Measurements from ENCODE around the gene DFFA. TPM values are rescaled to one million over a fixed set of nuclear protein-coding genes. Genes with fewer than 3 reads are reported as not detected.
"Not testable (repeated sequence)": the region's sequence is repeated elsewhere in the genome, so short reads cannot be mapped to it uniquely, and the experiment has no call there.

The DFFA gene
- total RNA-seq, 1 donor from 2014 or later = 17.2 TPM

GRCh38 chr1:10467078-10467477 is 5.3 kb downstream of the DFFA start:
- DNase-seq (ENCODE audit: low read depth) = no peak

GRCh38 chr1:10459184-10459583 is 13.1 kb downstream of the DFFA start:
- DNase-seq (ENCODE audit: low read depth) = peak; percentile 28

GRCh38 chr1:10457875-10458274 is 14.5 kb downstream of the DFFA start:
- DNase-seq (ENCODE audit: low read depth) = no peak

GRCh38 chr1:10457462-10457861 is 14.9 kb downstream of the DFFA start:
- not testable (repeated sequence) for DNase-seq (ENCODE audit: low read depth)

- peak; percentile 56 for DNase-seq (ENCODE audit: low read depth)
Measured at GRCh38 chr1:10456661-10457060, 15.7 kb downstream of the DFFA start.

GRCh38 chr1:10456048-10456447 is 16.3 kb downstream of the DFFA start:
- no peak for DNase-seq (ENCODE audit: low read depth)

GRCh38 chr1:10451287-10451686 is 21.0 kb downstream of the DFFA start:
- no peak for DNase-seq (ENCODE audit: low read depth)

GRCh38 chr1:10450836-10451235 is 21.5 kb downstream of the DFFA start:
- no peak for DNase-seq (ENCODE audit: low read depth)

DNA sequence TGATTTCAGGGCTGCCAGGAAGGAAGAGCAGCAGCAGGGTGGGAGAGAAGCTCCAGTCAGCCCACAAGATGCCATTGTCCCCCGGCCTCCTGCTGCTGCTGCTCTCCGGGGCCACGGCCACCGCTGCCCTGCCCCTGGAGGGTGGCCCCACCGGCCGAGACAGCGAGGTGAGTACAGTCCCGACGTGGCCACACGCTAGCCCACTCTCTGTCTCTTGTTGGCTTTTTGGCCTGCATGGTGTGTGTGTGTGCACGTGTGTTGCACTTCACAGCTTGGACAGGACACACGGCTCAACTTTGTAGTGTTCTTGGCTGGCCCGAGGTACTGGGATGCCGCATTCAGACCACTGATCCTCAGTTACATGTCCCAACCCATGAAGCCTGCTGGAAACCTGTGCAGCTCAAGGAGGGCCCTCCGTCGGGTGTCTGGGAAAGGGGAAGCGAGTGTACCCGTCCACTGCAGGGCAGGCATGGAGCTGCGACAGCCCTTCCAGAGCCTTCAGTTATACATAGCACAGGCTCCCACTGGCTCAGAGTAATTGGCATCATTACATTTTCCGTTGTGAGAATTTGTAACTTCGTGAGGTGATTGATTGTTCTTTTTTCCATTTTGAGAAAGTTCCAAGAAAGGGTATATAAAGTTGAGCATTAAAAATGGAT is 22.0 kb downstream of the DFFA start:
- no peak for DNase-seq (ENCODE audit: low read depth)

DNA sequence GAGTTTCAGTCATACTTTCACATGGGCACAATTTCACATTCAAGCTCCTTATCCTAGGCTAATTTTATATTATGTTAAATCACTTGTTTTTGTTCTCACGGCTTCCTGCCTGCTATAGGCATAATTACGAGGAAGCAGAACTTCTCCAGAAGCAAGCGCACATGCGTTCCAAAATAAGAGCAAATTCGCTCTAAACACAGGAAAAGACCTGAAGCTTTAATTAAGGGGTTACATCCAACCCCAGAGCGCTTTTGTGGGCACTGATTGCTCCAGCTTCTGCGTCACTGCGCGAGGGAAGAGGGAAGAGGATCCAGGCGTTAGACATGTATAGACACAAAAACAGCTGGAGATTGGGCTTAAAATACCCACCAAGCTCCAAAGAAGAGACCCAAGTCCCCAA is 22.6 kb downstream of the DFFA start, which contains the start of gene CORT:
Gene CORT, plus strand, starts transcription at position 281 of the 400 bp plus-strand sequence. CDS start 193 bp downstream, outside the sequence.
- no peak for DNase-seq (ENCODE audit: low read depth)

DNA sequence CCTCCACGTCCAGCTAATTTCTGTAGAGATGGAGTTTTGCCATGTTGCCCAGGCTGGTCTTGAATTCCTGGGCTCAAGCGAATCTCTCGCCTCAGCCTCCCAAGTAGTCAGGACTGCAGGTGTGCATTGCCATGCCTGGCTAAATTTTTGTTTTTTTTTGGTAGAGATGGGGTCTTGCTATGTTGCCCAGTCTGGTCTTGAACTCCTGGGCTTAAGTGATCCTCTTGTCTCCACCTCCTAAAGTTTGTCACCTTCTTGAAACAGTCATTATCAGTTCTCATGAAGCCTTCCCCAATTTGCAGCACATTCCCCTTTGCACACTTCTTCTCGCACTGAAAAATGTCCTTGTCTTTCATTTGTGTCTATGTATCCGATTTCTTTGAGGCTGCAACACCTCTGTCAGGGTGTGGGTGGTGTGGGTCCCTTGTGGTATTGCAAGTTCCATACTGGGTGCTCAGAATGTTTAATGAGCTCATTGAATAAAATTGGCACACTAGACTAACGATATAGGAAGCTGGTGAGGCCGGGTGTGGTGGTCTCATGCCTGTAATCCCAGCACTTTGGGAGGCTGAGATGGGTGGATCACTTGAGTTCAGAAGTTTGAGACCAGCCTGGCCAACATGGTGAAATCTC is 25.4 kb downstream of the DFFA start:
- no peak for DNase-seq (ENCODE audit: low read depth)

GRCh38 chr1:10444795-10445397 is 27.4 kb downstream of the DFFA start:
- peak; percentile 47 for DNase-seq (ENCODE audit: low read depth)

- DNase-seq (ENCODE audit: low read depth) = no peak
Measured at GRCh38 chr1:10444248-10444647, 28.1 kb downstream of the DFFA start.

DNA sequence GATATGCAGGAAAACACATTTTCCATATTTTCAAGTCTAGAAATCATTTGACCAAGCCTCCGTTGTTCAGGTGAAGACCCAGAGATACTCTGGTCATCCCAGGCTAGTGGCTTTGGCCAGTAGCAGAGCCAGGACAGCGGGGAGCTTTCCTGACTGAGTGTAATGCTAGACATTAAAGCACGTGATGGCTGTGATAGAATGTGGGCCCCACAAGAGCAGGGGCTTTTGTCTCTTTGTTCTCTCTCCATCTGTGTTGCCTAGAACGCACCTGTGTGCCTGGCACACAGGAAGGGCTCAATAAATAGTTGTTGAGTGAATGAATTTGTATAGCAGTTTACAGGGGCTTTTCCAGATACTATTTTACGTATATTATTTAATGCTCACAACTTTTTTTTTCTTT is 31.5 kb downstream of the DFFA start:
- no peak for DNase-seq (ENCODE audit: low read depth)

GRCh38 chr1:10440305-10440704 is 32.0 kb downstream of the DFFA start:
- DNase-seq (ENCODE audit: low read depth) = no peak

DNA sequence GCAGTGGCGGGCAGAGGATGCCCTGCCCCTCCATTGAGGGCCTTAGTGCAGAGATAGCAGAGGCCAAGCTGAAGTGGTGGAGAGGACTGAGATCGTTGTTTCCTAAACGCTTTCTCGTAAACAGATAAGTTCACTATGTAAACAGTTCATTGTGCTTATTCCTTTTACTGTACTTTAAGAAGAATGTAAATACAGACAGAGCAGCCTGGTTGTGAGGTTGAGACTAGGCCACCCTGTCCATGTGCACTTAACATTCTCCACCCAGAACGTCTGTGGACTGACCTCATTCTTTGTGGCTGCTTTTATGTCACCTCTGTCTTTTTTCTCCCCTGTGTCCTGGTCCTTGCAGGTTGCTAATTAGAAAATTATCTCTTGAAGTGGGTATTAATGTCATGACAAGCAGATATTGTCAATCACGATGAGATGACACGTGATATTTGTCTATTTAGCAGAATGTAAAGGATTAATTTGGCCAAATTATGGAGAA is 33.6 kb downstream of the DFFA start:
- no peak for DNase-seq (ENCODE audit: low read depth)

- no peak for DNase-seq (ENCODE audit: low read depth)
Measured at GRCh38 chr1:10437052-10437451, 35.3 kb downstream of the DFFA start.

- DNase-seq (ENCODE audit: low read depth) = no peak
Measured at GRCh38 chr1:10434590-10434989, 37.7 kb downstream of the DFFA start.

GRCh38 chr1:10433790-10434189 is 38.5 kb downstream of the DFFA start:
- DNase-seq (ENCODE audit: low read depth) = no peak

DNA sequence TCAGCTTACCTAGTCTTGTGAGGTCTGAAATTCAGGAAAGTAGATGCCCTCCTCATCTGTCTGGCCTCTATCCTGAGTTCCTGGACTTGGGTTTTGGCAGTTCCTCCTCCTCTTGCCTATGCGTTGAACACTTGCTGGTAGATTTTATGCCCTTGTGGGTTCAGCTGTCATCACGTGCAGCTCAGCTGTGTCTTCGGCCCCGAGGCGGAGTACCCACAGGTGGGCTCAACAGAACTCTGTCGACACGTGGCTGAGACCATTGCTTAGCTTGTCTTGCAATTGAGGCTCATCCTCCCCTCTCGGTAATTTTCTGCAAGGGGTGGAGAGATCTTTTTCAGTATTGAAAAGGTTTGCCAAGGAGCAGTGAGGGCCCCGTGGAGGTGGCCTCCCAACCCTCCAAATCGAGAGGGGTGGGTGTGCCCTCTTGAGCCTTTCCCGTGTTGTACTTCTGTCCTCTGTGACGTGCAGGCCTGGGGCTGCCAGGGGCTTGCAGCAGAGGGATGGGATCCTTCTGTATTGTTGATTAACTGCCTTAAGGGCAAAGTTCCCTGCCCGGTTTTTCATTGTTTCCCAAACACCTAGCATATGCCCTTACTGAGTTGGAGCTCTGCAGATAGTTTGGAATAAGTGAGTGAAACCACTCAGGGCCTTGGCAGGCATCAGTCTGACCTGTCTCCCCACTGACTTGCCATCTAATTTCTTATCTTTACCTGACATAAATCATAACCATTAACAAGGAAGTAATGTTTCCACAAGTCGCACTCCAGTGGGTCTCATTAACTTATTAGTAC is 39.2 kb downstream of the DFFA start:
- DNase-seq (ENCODE audit: low read depth) = no peak

DNA sequence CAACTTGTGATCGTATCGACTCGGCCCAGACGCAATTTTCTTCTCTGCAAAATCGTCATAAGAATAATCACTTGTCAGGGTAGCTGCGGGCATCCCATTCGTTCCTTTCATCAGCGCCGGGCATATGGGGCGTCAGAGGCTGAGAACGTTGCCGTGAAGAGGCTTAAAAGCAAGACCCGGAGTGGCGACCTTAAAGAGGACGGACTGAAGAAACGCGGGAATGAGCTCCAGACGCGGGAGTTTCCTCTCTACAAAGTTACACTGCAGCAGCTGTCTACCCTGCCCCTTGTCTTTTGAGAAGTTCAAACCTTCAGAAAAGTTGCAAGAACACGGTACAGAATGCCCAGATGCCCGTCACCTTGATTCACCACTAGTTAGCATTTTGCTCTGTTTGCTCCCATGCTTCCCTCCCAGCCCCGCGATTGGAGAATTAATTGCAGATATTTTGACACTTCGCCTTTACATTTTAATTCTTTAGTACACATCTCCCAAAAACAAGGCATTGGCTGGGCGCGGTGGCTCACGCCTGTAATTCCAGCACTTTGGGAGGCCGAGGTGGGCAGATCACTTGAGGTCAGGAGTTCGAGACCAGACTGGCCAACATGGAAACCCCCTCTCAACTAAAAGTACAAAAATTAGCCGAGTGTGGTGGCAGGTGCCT is 41.1 kb downstream of the DFFA start:
- no peak for DNase-seq (ENCODE audit: low read depth)
